ENCODE results near the gene SLC8A1. TPM values are rescaled to one million over a fixed set of nuclear protein-coding genes. Genes with fewer than 3 reads are reported as not detected.

SLC8A1 gene
- total RNA-seq, 1 experiment from 2014 or later: 1.7 TPM

DNA sequence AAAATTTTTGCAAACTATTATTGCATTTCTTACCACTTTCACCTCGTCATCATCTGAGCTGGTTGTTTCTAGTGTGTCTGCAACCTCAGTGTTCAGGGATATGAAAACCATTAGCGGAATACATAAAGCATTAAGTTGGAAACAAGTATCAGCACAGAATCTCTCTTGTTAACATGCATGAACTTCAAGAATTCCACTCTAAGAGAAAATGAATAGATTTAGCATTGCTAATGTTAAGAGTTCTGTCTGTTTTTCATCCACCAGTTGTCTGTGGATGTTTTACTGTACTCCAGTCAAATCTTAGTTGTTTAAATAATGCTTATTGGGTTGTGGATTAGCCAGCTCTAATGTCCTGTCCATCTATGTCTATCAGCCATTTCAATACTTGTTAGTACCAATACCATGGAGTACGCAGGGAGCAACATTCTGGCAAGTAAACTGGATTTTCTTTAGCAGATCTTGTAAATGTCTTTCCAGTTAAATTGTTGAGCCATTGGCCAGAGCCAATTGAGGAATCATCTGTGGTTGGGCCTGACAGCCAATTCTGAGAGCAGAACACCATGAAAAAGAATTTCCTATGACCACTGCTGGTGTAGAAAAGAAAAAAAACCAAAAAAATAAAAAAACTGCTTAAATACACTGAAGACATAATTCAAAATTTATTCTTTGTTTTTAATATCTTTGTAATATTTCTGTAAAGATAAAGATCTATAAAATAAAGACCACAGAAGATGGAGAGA lies 82.5 kb downstream of the SLC8A1 start:
- no peak overlapping the region for H2BK20ac ChIP-seq (ENCODE audit: low read depth, low read length, poor library complexity, severe bottlenecking)
- H3K9me3 ChIP-seq (ENCODE audit: control insufficient read depth, low read depth, low read length): no peaks in the 10 kb centered on the region
- no peaks in the 10 kb centered on the region for H3K79me2 ChIP-seq (ENCODE audit: insufficient read depth, low read length)
- no peak overlapping the region for H2BK15ac ChIP-seq (ENCODE audit: low read depth, low read length)
- Mint-ChIP-seq H3K27ac (no peak overlapping the region), H3K27me3 (ENCODE audit: low read depth) (no peaks in the 10 kb centered on the region), H3K4me1 (peaks cover 16 to 18% of the 10 kb centered on the region in 2 experiments), H3K4me3 (no peak overlapping the region), H3K36me3 (ENCODE audit: insufficient read depth in 1 of 3, low read depth in 3 of 3) (no peaks in the 10 kb centered on the region), H3K9me3 (no peaks in the 10 kb centered on the region)
- H3K27ac ChIP-seq (ENCODE audit: insufficient read length, low read depth, low read length): no peak overlapping the region
- H3K18ac ChIP-seq (ENCODE audit: insufficient read length, low read depth, low read length): no peak overlapping the region
- no peaks in the 10 kb centered on the region for H3K4me1 ChIP-seq (ENCODE audit: insufficient read depth, low read length)
- no peak overlapping the region for H2AK5ac ChIP-seq (ENCODE audit: insufficient read length, low read length)
- H3K14ac ChIP-seq (ENCODE audit: insufficient read depth, low read length): no peak overlapping the region
- no peak overlapping the region for H2BK120ac ChIP-seq (ENCODE audit: low read depth, low read length, poor library complexity, severe bottlenecking)
- H3K27me3 ChIP-seq (ENCODE audit: insufficient read depth, low read length): no peaks in the 10 kb centered on the region
- H4K20me1 ChIP-seq (ENCODE audit: control insufficient read depth, insufficient read depth, insufficient read length): no peaks in the 10 kb centered on the region
- no peak overlapping the region for H2BK5ac ChIP-seq (ENCODE audit: insufficient read length, low read length)
- H3K56ac ChIP-seq (ENCODE audit: insufficient read length, low read depth, low read length): no peak overlapping the region
- no peak overlapping the region for H3K4me2 ChIP-seq (ENCODE audit: insufficient read depth, insufficient read length, low read length)
- H3K4ac ChIP-seq (ENCODE audit: low read depth, low read length): no peak overlapping the region
- H4K5ac ChIP-seq (ENCODE audit: insufficient read length, low read depth, low read length): no peak overlapping the region
- no peak overlapping the region for H2BK12ac ChIP-seq (ENCODE audit: insufficient read length, low read depth, low read length)
- H4K91ac ChIP-seq (ENCODE audit: insufficient read length, low read depth, low read length): no peak overlapping the region
- H2AFZ ChIP-seq (ENCODE audit: low read length): no peak overlapping the region
- no CpG with 5 or more reads among the region's 3 CpGs for WGBS (ENCODE audit: extremely low coverage, insufficient read length, low lambda C conversion rate)
- no peak for TF ChIP-seq CTCF (conservative IDR thresholded peaks at IDR 0.05)
- H3K79me1 ChIP-seq (ENCODE audit: insufficient read depth, low read depth, low read length, poor library complexity, severe bottlenecking): no peaks in the 10 kb centered on the region
- no peak for DNase-seq
- H3K23ac ChIP-seq (ENCODE audit: insufficient read length, low read depth, low read length): no peak overlapping the region
- no peaks in the 10 kb centered on the region for H3K23me2 ChIP-seq (ENCODE audit: insufficient read length, low read depth, low read length, poor library complexity, severe bottlenecking)
- H4K8ac ChIP-seq (replicated peaks; ENCODE audit: insufficient read length, low read depth, low read length): no peak overlapping the region
- no peak overlapping the region for H3K9ac ChIP-seq (ENCODE audit: extremely low read depth, insufficient read length, low read length)
- no peak overlapping the region for H3T11ph ChIP-seq (ENCODE audit: low read length)

Data from H9 (cell line).